Measurements from ENCODE around the gene APBA2.

APBA2 gene

DNA sequence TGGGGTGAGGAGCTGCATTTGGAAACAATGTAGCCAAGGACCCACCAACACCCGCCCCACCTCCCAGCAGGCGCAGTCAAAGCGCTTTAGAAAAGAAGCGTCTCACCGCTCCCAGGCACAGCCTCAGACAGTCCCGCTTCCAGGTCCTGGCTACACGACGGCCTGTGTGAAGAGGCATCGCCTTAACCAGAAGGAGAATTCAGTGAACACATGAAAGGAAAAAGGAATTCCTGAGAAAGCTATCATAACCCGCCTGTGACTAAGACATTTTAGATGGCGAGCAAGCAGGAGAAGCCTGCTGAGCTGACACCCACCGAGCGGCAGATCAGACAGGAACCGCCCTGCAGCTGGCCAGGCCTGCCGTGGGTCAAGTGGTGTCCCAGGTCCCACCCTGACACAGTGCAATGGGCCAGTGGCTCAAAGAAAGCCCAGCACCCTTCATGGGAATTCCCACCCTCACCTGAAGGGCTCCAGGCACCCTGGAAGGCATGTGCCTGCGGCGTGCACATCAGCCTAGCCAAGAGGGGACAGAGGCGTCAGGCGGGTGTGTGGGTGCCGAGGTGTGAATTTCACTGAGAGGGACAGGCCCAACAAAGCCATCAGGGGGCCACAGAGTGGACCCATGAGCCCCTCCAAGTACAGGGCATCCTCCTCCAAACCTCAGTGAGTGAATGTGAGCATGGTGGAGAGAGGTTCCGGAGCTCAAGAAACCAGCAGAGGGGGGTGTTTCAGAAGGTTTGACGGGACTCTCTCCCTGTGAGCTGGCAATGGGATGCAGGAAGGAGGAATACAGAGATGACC is 239.0 kb downstream of the APBA2 start:
- H3K36me3 ChIP-seq (ENCODE audit: control insufficient read depth in 1 of 2, insufficient read depth in 2 of 2, low read depth in 1 of 2, low read length in 2 of 2): peaks cover 0 to 4% of the 10 kb centered on the region in 2 experiments
- no peak overlapping the region for H3K4ac ChIP-seq (ENCODE audit: low read depth in 1 of 2, low read length in 2 of 2)
- H2BK5ac ChIP-seq (ENCODE audit: low read depth, low read length, poor library complexity, severe bottlenecking): peak overlapping the region; percentile 53
- no peak overlapping the region for H3K14ac ChIP-seq (ENCODE audit: low read length in 2 of 2)
- H2AFZ ChIP-seq (ENCODE audit: low read depth, low read length): no peak overlapping the region
- WGBS: 72% methylated on average over 21 of the region's 22 CpGs
- H2BK12ac ChIP-seq (ENCODE audit: low read length in 2 of 2): no peak overlapping the region
- no peak overlapping the region for H3K18ac ChIP-seq (ENCODE audit: low read depth in 1 of 2, low read length in 2 of 2)
- H3K27ac ChIP-seq (ENCODE audit: low read length, poor library complexity, severe bottlenecking): peak overlapping the region; percentile 50
- H3K27me3 ChIP-seq (ENCODE audit: control insufficient read depth in 1 of 2, insufficient read depth in 1 of 2, low read length in 2 of 2): peaks cover 8 to 45% of the 10 kb centered on the region in 2 experiments
- H3K4me1 ChIP-seq (ENCODE audit: control insufficient read depth, insufficient read depth, low read depth, low read length): peaks cover 21% of the 10 kb centered on the region
- H2BK120ac ChIP-seq (ENCODE audit: low read depth, low read length): no peak overlapping the region
- H2BK15ac ChIP-seq (ENCODE audit: low read depth, poor library complexity, severe bottlenecking): no peak overlapping the region
- no peak overlapping the region for H3K4me3 ChIP-seq (ENCODE audit: insufficient read depth in 1 of 2, low read depth in 1 of 2, low read length in 2 of 2)
- H3K9ac ChIP-seq (ENCODE audit: low read length): no peak overlapping the region
- H2AK5ac ChIP-seq (ENCODE audit: low read length, severe bottlenecking): peak overlapping the region; percentile 32
- H4K91ac ChIP-seq (ENCODE audit: low read length): no peak overlapping the region
- H3K23ac ChIP-seq (ENCODE audit: low read length in 2 of 2): no peak overlapping the region
- no peak overlapping the region for H4K8ac ChIP-seq (ENCODE audit: low read length)
- DNase-seq: no peak
- no peaks in the 10 kb centered on the region for H3K9me3 ChIP-seq (ENCODE audit: control insufficient read depth, low read length)
- no peak overlapping the region for H3K4me2 ChIP-seq (ENCODE audit: low read length, poor library complexity, severe bottlenecking)
- H3K79me1 ChIP-seq (replicated peaks; ENCODE audit: low read length, poor library complexity, severe bottlenecking): no peaks in the 10 kb centered on the region

DNA sequence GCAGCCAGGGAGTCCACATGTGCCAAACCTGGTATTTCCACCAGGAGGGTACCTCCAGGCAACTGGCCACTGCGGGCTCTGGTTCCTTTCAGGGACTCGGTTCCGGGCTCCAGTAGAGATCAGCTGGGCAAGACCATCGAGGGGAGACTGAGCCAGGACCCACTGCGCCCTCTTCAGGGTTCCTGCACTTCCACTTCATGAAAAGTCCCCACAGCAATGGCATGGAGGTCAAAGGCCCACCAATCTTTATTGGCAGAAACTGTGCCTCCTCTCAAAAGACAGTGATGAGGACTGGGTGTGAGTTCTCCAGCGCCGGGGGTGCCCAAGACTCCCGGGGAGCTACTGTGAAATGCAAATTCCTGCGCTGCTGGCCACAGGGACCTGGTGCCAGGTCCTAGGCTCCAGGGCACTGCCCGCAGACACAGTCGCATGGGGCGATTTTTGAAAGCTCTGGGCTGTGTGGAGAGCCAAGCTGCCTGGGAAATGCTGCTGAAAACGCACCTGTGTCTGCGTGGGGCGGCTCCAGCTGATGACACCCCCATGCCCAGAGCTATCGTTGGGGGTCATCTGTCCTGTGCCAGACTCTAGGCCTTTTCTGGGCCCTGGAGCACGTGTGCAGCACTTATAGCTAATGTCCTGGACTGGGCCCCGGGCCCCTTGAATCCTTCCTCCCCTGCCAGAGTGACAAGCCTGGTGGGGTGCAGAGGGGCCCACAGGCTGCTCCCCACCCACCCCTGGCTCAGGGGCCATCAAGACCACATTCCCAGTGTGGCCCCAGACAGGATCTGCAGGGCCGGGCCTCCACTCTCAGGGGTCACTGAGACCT is 239.8 kb downstream of the APBA2 start:
- H3K4ac ChIP-seq (ENCODE audit: low read depth in 1 of 2, low read length in 2 of 2): no peak overlapping the region
- H2BK5ac ChIP-seq (ENCODE audit: low read depth, low read length, poor library complexity, severe bottlenecking): no peak overlapping the region
- H3K18ac ChIP-seq (ENCODE audit: low read depth in 1 of 2, low read length in 2 of 2): no peak overlapping the region
- peaks cover 8 to 53% of the 10 kb centered on the region in 2 experiments for H3K27me3 ChIP-seq (ENCODE audit: control insufficient read depth in 1 of 2, insufficient read depth in 1 of 2, low read length in 2 of 2)
- H3K4me3 ChIP-seq (ENCODE audit: insufficient read depth in 1 of 2, low read depth in 1 of 2, low read length in 2 of 2): no peak overlapping the region
- H4K91ac ChIP-seq (ENCODE audit: low read length): no peak overlapping the region
- no peak overlapping the region for H2BK120ac ChIP-seq (ENCODE audit: low read depth, low read length)
- no peak overlapping the region for H2BK12ac ChIP-seq (ENCODE audit: low read length in 2 of 2)
- no peaks in the 10 kb centered on the region for H3K9me3 ChIP-seq (ENCODE audit: control insufficient read depth, low read length)
- no peaks in the 10 kb centered on the region for H3K79me1 ChIP-seq (replicated peaks; ENCODE audit: low read length, poor library complexity, severe bottlenecking)
- no peak overlapping the region for H4K8ac ChIP-seq (ENCODE audit: low read length)
- H3K23ac ChIP-seq (ENCODE audit: low read length in 2 of 2): no peak overlapping the region
- no peak overlapping the region for H3K9ac ChIP-seq (ENCODE audit: low read length)
- H2AK5ac ChIP-seq (ENCODE audit: low read length, severe bottlenecking): peak overlapping the region; percentile 32
- H3K14ac ChIP-seq (ENCODE audit: low read length in 2 of 2): no peak overlapping the region
- peaks cover 21% of the 10 kb centered on the region for H3K4me1 ChIP-seq (ENCODE audit: control insufficient read depth, insufficient read depth, low read depth, low read length)
- H3K4me2 ChIP-seq (ENCODE audit: low read length, poor library complexity, severe bottlenecking): no peak overlapping the region
- DNase-seq: no peak
- WGBS: 90% methylated on average over 19 of the region's 19 CpGs
- no peak overlapping the region for H2AFZ ChIP-seq (ENCODE audit: low read depth, low read length)
- H2BK15ac ChIP-seq (ENCODE audit: low read depth, poor library complexity, severe bottlenecking): no peak overlapping the region
- no peak overlapping the region for H3K27ac ChIP-seq (ENCODE audit: low read length, poor library complexity, severe bottlenecking)
- H3K36me3 ChIP-seq (ENCODE audit: control insufficient read depth in 1 of 2, insufficient read depth in 2 of 2, low read depth in 1 of 2, low read length in 2 of 2): peaks cover 0 to 4% of the 10 kb centered on the region in 2 experiments

DNA sequence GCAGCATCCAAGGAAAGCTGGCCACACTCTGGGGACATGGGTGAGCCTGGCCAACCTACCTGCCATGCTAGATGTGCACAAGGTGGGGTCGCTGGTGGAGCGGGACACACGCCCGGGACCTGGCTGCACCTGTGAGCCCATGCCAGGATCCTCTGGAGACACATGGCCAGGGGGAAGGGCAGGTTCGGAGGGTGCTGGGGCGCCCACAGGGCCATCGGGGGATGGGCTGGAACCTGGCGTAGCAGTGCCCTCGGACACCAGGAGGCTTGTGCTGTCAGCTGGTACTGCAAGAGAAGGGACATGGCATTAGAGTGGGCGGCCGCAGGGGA is 240.4 kb downstream of the APBA2 start:
- Histone ChIP-seq H3K9me3 (ENCODE audit: control insufficient read depth, low read length) (no peaks in the 10 kb centered on the region), H3K27me3 (ENCODE audit: control insufficient read depth in 1 of 2, insufficient read depth in 1 of 2, low read length in 2 of 2) (peaks cover 8 to 56% of the 10 kb centered on the region in 2 experiments), H2BK15ac (ENCODE audit: low read depth, poor library complexity, severe bottlenecking) (no peak overlapping the region), H4K91ac (ENCODE audit: low read length) (no peak overlapping the region), H3K36me3 (ENCODE audit: control insufficient read depth in 1 of 2, insufficient read depth in 2 of 2, low read depth in 1 of 2, low read length in 2 of 2) (peaks cover 0 to 4% of the 10 kb centered on the region in 2 experiments), H3K9ac (ENCODE audit: low read length) (no peak overlapping the region), H3K4me1 (ENCODE audit: control insufficient read depth, insufficient read depth, low read depth, low read length) (peaks cover 21% of the 10 kb centered on the region), H3K4me2 (ENCODE audit: low read length, poor library complexity, severe bottlenecking) (no peak overlapping the region), H3K23ac (ENCODE audit: low read length in 2 of 2) (no peak overlapping the region), H3K79me1 (replicated peaks; ENCODE audit: low read length, poor library complexity, severe bottlenecking) (no peaks in the 10 kb centered on the region), H3K4me3 (ENCODE audit: insufficient read depth in 1 of 2, low read depth in 1 of 2, low read length in 2 of 2) (no peak overlapping the region), H2BK12ac (ENCODE audit: low read length in 2 of 2) (no peak overlapping the region), H3K27ac (ENCODE audit: low read length, poor library complexity, severe bottlenecking) (no peak overlapping the region), H3K18ac (ENCODE audit: low read depth in 1 of 2, low read length in 2 of 2) (no peak overlapping the region), H3K4ac (ENCODE audit: low read depth in 1 of 2, low read length in 2 of 2) (no peak overlapping the region), H2AK5ac (ENCODE audit: low read length, severe bottlenecking) (no peak overlapping the region), H4K8ac (ENCODE audit: low read length) (no peak overlapping the region), H2AFZ (ENCODE audit: low read depth, low read length) (no peak overlapping the region), H2BK120ac (ENCODE audit: low read depth, low read length) (no peak overlapping the region), H3K14ac (ENCODE audit: low read length in 2 of 2) (no peak overlapping the region), H2BK5ac (ENCODE audit: low read depth, low read length, poor library complexity, severe bottlenecking) (no peak overlapping the region)
- WGBS: 86% methylated on average over 11 of the region's 11 CpGs
- no peak for DNase-seq

DNA sequence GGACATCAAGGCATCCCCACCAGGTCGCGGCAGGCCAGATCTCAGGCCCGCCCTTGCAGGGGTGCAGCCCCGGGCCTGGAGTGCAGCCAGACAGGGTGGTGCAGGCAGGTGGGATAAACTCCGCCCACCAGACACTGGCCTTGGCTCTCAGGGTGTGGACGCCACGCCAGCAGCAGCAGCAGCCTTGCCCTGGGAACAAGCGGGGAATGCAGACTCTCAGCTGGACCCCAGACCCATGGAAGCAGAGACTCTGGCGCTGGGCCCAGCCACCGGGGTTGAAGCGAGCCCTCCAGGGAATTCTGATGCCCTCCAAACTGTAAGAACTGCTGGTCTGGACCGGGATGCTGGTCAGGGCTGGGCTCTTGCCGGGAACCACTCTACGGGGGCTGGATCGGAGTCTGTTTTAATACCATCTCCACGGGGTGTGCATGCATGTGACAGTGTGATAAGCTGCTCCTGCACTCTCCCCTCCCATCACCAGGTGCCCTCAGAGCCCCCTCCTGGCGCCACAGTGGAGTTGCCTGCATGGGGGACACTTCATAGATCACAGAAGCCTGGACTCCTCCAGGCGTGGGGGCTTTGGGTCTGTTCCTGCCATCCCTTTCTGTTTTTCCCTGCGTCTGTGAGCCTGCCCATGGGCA is 241.2 kb downstream of the APBA2 start:
- Histone ChIP-seq H3K23ac (ENCODE audit: low read length in 2 of 2) (no peak overlapping the region), H3K4me2 (ENCODE audit: low read length, poor library complexity, severe bottlenecking) (no peak overlapping the region), H2BK12ac (ENCODE audit: low read length in 2 of 2) (no peak overlapping the region), H3K9me3 (ENCODE audit: control insufficient read depth, low read length) (no peaks in the 10 kb centered on the region), H3K79me1 (replicated peaks; ENCODE audit: low read length, poor library complexity, severe bottlenecking) (no peaks in the 10 kb centered on the region), H4K8ac (ENCODE audit: low read length) (no peak overlapping the region), H2BK120ac (ENCODE audit: low read depth, low read length) (no peak overlapping the region), H4K91ac (ENCODE audit: low read length) (no peak overlapping the region), H2AK5ac (ENCODE audit: low read length, severe bottlenecking) (no peak overlapping the region), H3K4ac (ENCODE audit: low read depth in 1 of 2, low read length in 2 of 2) (no peak overlapping the region), H3K36me3 (ENCODE audit: control insufficient read depth in 1 of 2, insufficient read depth in 2 of 2, low read depth in 1 of 2, low read length in 2 of 2) (peaks cover 0 to 4% of the 10 kb centered on the region in 2 experiments), H2BK15ac (ENCODE audit: low read depth, poor library complexity, severe bottlenecking) (no peak overlapping the region), H3K14ac (ENCODE audit: low read length in 2 of 2) (no peak overlapping the region), H3K18ac (ENCODE audit: low read depth in 1 of 2, low read length in 2 of 2) (no peak overlapping the region), H2BK5ac (ENCODE audit: low read depth, low read length, poor library complexity, severe bottlenecking) (no peak overlapping the region), H3K9ac (ENCODE audit: low read length) (no peak overlapping the region), H3K4me3 (ENCODE audit: insufficient read depth in 1 of 2, low read depth in 1 of 2, low read length in 2 of 2) (no peak overlapping the region), H3K27ac (ENCODE audit: low read length, poor library complexity, severe bottlenecking) (no peak overlapping the region), H3K4me1 (ENCODE audit: control insufficient read depth, insufficient read depth, low read depth, low read length) (peaks cover 21% of the 10 kb centered on the region), H3K27me3 (ENCODE audit: control insufficient read depth in 1 of 2, insufficient read depth in 1 of 2, low read length in 2 of 2) (peaks cover 8 to 53% of the 10 kb centered on the region in 2 experiments), H2AFZ (ENCODE audit: low read depth, low read length) (no peak overlapping the region)
- no peak for DNase-seq
- WGBS: 76% methylated on average over 19 of the region's 19 CpGs
